Erythroblast (primary cell): ENCODE data around the gene ACSM6.

ENCODE experiments used
- GATA1 ChIP-seq: IDR thresholded peaks from 2 replicates; pipeline ENCODE4 v1.6.1; 2011; ENCODE audit warnings: low read depth, mild to moderate bottlenecking, control low read depth, low read length, moderate library complexity
- POLR2A ChIP-seq: IDR thresholded peaks from 2 replicates; pipeline ENCODE4 v1.6.1; 2011; ENCODE audit warnings: mild to moderate bottlenecking, low read length

DNA sequence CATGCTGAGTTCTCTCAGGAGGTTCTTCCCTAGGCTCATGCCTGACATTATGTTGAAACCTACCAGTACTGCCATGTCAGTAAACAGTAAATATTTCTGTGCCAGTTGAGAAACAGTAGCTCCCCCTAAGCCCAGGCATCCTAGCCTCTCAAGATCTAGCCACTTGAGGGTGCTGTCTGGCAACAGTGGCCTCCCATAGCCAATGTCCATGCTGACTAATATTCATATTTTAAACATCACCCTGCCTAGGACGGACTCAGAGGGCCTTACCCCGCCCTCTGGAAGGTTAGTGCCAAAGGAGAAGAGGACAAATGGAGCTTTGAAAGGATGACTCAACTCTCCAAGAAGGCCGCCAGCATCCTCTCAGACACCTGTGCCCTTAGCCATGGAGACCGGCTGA lies 7.7 kb downstream of the ACSM6 start:
- TF ChIP-seq POLR2A (no peak), GATA1 (no peak)
